Prostate gland (tissue), 2 donors: ENCODE results near the gene GRID1.

Experiments used
- POLR2A ChIP-seq: fragments of 450-650 bp; IDR thresholded peaks from one replicate; pipeline ENCODE4 v1.6.1; 2016; ENCODE audit warnings: antibody characterized with exemption, mild to moderate bottlenecking
- TF ChIP-seq, protein P1 (sequence below), 4 experiments: fragments of 200-600 bp in 2 of 4; fragments of 450-650 bp in 2 of 4; sonication (generic) in 2 of 4; IDR thresholded peaks; 1 replicate in 3 of 4; 2 replicates in 1 of 4; pipeline ENCODE4 v1.5.1; 2016 to 2019; ENCODE audit warnings: antibody characterized with exemption in 4 of 4, mild to moderate bottlenecking in 2 of 4, moderate library complexity in 2 of 4

DNA sequence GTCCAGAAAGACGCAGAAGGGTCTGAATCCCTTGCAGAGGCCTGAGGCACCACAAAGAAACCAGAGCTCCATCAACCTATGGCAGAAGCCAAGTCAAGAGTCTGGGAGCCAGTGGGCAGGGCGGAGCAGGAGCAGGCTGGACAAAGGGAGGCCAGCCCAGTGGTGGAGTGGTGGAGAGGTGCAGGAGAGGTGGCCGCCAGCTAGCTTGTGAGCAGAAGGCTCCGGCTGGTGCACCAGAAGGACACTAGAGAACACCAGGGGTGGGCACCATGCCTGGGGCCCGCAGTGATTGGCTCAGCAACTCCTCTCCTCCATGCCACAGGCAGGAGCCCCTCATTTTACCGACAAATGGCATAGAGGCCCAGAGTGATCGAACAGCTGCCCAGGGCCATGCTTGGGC lies 186.6 kb downstream of the GRID1 start:
- no peak for TF ChIP-seq POLR2A
- TF ChIP-seq, protein P1, sequence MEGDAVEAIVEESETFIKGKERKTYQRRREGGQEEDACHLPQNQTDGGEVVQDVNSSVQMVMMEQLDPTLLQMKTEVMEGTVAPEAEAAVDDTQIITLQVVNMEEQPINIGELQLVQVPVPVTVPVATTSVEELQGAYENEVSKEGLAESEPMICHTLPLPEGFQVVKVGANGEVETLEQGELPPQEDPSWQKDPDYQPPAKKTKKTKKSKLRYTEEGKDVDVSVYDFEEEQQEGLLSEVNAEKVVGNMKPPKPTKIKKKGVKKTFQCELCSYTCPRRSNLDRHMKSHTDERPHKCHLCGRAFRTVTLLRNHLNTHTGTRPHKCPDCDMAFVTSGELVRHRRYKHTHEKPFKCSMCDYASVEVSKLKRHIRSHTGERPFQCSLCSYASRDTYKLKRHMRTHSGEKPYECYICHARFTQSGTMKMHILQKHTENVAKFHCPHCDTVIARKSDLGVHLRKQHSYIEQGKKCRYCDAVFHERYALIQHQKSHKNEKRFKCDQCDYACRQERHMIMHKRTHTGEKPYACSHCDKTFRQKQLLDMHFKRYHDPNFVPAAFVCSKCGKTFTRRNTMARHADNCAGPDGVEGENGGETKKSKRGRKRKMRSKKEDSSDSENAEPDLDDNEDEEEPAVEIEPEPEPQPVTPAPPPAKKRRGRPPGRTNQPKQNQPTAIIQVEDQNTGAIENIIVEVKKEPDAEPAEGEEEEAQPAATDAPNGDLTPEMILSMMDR (IDR thresholded peaks at IDR 0.05), result no peak
